GM23338 (cell line): ENCODE measurements around the gene OTOP2.

Experiments used
- CREB1 ChIP-seq: fragments of 250-450 bp; sonication (Bioruptor Pico); IDR thresholded peaks from 2 replicates; pipeline ENCODE4 v1.5.0; 2020; ENCODE audit warnings: low read depth, mild to moderate bottlenecking, moderate library complexity
- CTCF ChIP-seq, 2 experiments: fragments of 200-600 bp in 1 of 2; sonication (generic) in 1 of 2; conservative IDR thresholded peaks; 2 replicates each; pipeline versions ENCODE4 v1.5.1 to v1.6.1; 2016 to 2017; ENCODE audit warnings: antibody characterized with exemption in 2 of 2, low read depth in 2 of 2, mild to moderate bottlenecking in 2 of 2, moderate library complexity in 1 of 2
- EZH2 ChIP-seq: fragments of 200-600 bp; sonication (generic); IDR thresholded peaks from one replicate; pipeline ENCODE4 v1.8.0; 2017; ENCODE audit warnings: antibody characterized with exemption, mild to moderate bottlenecking, low read depth; ENCODE audit not compliant: unreplicated experiment
- EZH2phosphoT487 ChIP-seq: fragments of 200-600 bp; sonication (generic); IDR thresholded peaks from one replicate; pipeline ENCODE4 v1.8.1; 2018; ENCODE audit warnings: antibody characterized with exemption; ENCODE audit not compliant: unreplicated experiment
- JUNB ChIP-seq: IDR thresholded peaks from one replicate; pipeline ENCODE4 v1.6.1; 2016; ENCODE audit warnings: antibody characterized with exemption; ENCODE audit not compliant: unreplicated experiment
- POLR2AphosphoS5 ChIP-seq: IDR thresholded peaks from 2 replicates; pipeline ENCODE4 v1.6.1; 2016; ENCODE audit warnings: antibody characterized with exemption, low read depth
- REST ChIP-seq: IDR thresholded peaks from one replicate; pipeline ENCODE4 v1.6.1; 2018; ENCODE audit warnings: antibody characterized with exemption; ENCODE audit not compliant: unreplicated experiment

- TF ChIP-seq CTCF (conservative IDR thresholded peaks at IDR 0.05; ENCODE audit: low read depth in 2 of 2) (no peak), JUNB (no peak), REST (no peak), POLR2AphosphoS5 (no peak), EZH2phosphoT487 (no peak), CREB1 (no peak), EZH2 (no peak)
Measured at GRCh38 chr17:74945543-74945942, 21.5 kb downstream of the OTOP2 start.
